MCF 10A (cell line): Measurements from ENCODE around the gene FGGY. TPM values are rescaled to one million over a fixed set of nuclear protein-coding genes. Genes with fewer than 3 reads are reported as not detected.

Experiments used
- BruUV-seq: library from RNA; stranded (reverse); fragments of 400-500 nt; replicated peaks from 2 replicates; lab custom pipeline; 2021; lab: Mats Ljungman, UMichigan
- CTCF ChIA-PET: fragments of 300-600 bp; sonication (Branson Sonifier 250); formaldehyde crosslinking; extraction: SDS; loops from one replicate; lab custom pipeline; 2021; ENCODE audit warnings: antibody characterized with exemption, inconsistent platforms; lab: Yijun Ruan, JAX
- POLR2A ChIA-PET: fragments of 300-600, 350-650 bp; sonication (Branson Sonifier 250); formaldehyde crosslinking; extraction: SDS; loops from one replicate; lab custom pipeline; 2020; ENCODE audit warnings: antibody characterized with exemption, inconsistent platforms; lab: Yijun Ruan, JAX
- DNase-seq: peaks from one replicate; pipeline ENCODE4 v3.0.0-alpha.2; 2018; ENCODE audit not compliant: unreplicated experiment
- H3K27ac Mint-ChIP-seq: one replicate; pipeline ENCODE4 v1.8.0; 2022; ENCODE audit warnings: mild to moderate bottlenecking, low read depth, mixed read lengths; ENCODE audit not compliant: unreplicated experiment
- H3K27me3 Mint-ChIP-seq: one replicate; pipeline ENCODE4 v1.8.0; 2022; ENCODE audit warnings: mixed read lengths; ENCODE audit not compliant: insufficient read depth, unreplicated experiment
- H3K36me3 Mint-ChIP-seq: one replicate; pipeline ENCODE4 v1.8.0; 2022; ENCODE audit warnings: mild to moderate bottlenecking, moderate library complexity, mixed read lengths; ENCODE audit not compliant: insufficient read depth, unreplicated experiment
- H3K4me1 Mint-ChIP-seq: one replicate; pipeline ENCODE4 v1.8.0; 2022; ENCODE audit warnings: mixed read lengths; ENCODE audit not compliant: insufficient read depth, unreplicated experiment
- H3K4me3 Mint-ChIP-seq: one replicate; pipeline ENCODE4 v1.8.0; 2022; ENCODE audit warnings: mild to moderate bottlenecking, moderate library complexity, mixed read lengths; ENCODE audit not compliant: unreplicated experiment
- H3K9me3 Mint-ChIP-seq: one replicate; pipeline ENCODE4 v1.8.0; 2022; ENCODE audit warnings: mixed read lengths; ENCODE audit not compliant: unreplicated experiment
- CTCF ChIP-seq: fragments of 200-600 bp; IDR thresholded peaks from one replicate; pipeline ENCODE4 v1.8.0; 2022; ENCODE audit warnings: antibody characterized with exemption, mild to moderate bottlenecking; ENCODE audit not compliant: unreplicated experiment
- intact Hi-C: fragments of 100-400 bp; cut with micrococcal nuclease; formaldehyde crosslinking; loops from 2 replicates; pipeline ENCODE4 v1.14.1; 2022
- total RNA-seq: library from RNA; stranded (reverse); gene quantifications from 2 replicates; pipeline ENCODE4 v1.2.3, GENCODE V29; 2022

The FGGY gene
- total RNA-seq, 1 experiment from 2014 or later: 10.6 TPM

GRCh38 chr1:59703918-59704378 lies 407.1 kb downstream of the FGGY start:
- no peak overlapping the region for H3K4me3 Mint-ChIP-seq
- ChIA-PET POLR2A (interaction anchor here (1.1 to 6.4 kb wide), 2 partner anchors 47 to 921 kb away, joined by 4 to 42 read pairs; partner anchors contain the start of gene JUN), CTCF (interaction anchor here (0.6 to 3.6 kb wide), 6 partner anchors 14 to 948 kb away, joined by 3 to 21 read pairs (median 4); no protein-coding TSS in a partner anchor)
- no peak for DNase-seq
- no peaks in the 10 kb centered on the region for H3K36me3 Mint-ChIP-seq
- no peaks in the 10 kb centered on the region for H3K9me3 Mint-ChIP-seq
- BruUV-seq: no TSS peak
- peaks cover 52% of the 10 kb centered on the region for H3K4me1 Mint-ChIP-seq
- intact Hi-C loops: no loop called here
- no peak for TF ChIP-seq CTCF
- H3K27ac Mint-ChIP-seq: peak overlapping the region; percentile 71
- H3K27me3 Mint-ChIP-seq: no peaks in the 10 kb centered on the region

- POLR2A ChIA-PET: interaction anchor here (0.6 to 6.4 kb wide), 4 partner anchors 31 to 924 kb away, joined by 3 to 42 read pairs (median 6); no protein-coding TSS in a partner anchor
- no peaks in the 10 kb centered on the region for H3K27me3 Mint-ChIP-seq
- CTCF ChIA-PET: interaction anchor here (0.6 to 3.6 kb wide), 7 partner anchors 13 to 339 kb away, joined by 3 to 21 read pairs (median 4); no protein-coding TSS in a partner anchor
- H3K4me3 Mint-ChIP-seq: no peak overlapping the region
- peaks cover 46% of the 10 kb centered on the region for H3K4me1 Mint-ChIP-seq
- H3K36me3 Mint-ChIP-seq: no peaks in the 10 kb centered on the region
- DNase-seq: no peak
- H3K9me3 Mint-ChIP-seq: no peaks in the 10 kb centered on the region
- intact Hi-C loops: no loop called here
- TF ChIP-seq CTCF: no peak
- no peak overlapping the region for H3K27ac Mint-ChIP-seq
- BruUV-seq: no TSS peak
Measured at GRCh38 chr1:59704716-59705115, 407.8 kb downstream of the FGGY start.

- peak; percentile 77 for DNase-seq
- no peaks in the 10 kb centered on the region for H3K9me3 Mint-ChIP-seq
- H3K27ac Mint-ChIP-seq: peak overlapping the region; percentile 33
- intact Hi-C loops: loop anchor here (2.0 kb wide), 1 partner anchor 53 kb away; no protein-coding TSS in a partner anchor
- no peak for TF ChIP-seq CTCF
- H3K27me3 Mint-ChIP-seq: no peaks in the 10 kb centered on the region
- ChIA-PET POLR2A (interaction anchor here (0.6 to 6.4 kb wide), 11 partner anchors 11 to 925 kb away, joined by 3 to 42 read pairs (median 3); partner anchors contain the start of gene JUN), CTCF (interaction anchor here (0.5 to 4.3 kb wide), 15 partner anchors 12 to 965 kb away, joined by 3 to 18 read pairs (median 3); no protein-coding TSS in a partner anchor)
- H3K36me3 Mint-ChIP-seq: no peaks in the 10 kb centered on the region
- H3K4me1 Mint-ChIP-seq: peaks cover 46% of the 10 kb centered on the region
- no TSS peak for BruUV-seq
- H3K4me3 Mint-ChIP-seq: no peak overlapping the region
Measured at GRCh38 chr1:59705466-59706302, 408.8 kb downstream of the FGGY start.

GRCh38 chr1:59706303-59706599 lies 409.4 kb downstream of the FGGY start:
- ChIA-PET POLR2A (interaction anchor here (0.9 to 6.4 kb wide), 8 partner anchors 10 to 110 kb away, joined by 3 to 42 read pairs (median 5); no protein-coding TSS in a partner anchor), CTCF (interaction anchor here (0.8 to 4.3 kb wide), 8 partner anchors 11 to 933 kb away, joined by 3 to 18 read pairs (median 5); no protein-coding TSS in a partner anchor)
- peak overlapping the region; percentile 33 for H3K27ac Mint-ChIP-seq
- no peaks in the 10 kb centered on the region for H3K9me3 Mint-ChIP-seq
- peaks cover 46% of the 10 kb centered on the region for H3K4me1 Mint-ChIP-seq
- no peak overlapping the region for H3K4me3 Mint-ChIP-seq
- BruUV-seq: no TSS peak
- DNase-seq: no peak
- TF ChIP-seq CTCF: no peak
- no peaks in the 10 kb centered on the region for H3K36me3 Mint-ChIP-seq
- H3K27me3 Mint-ChIP-seq: no peaks in the 10 kb centered on the region
- intact Hi-C loops: loop anchor here (2.0 kb wide), 1 partner anchor 53 kb away; no protein-coding TSS in a partner anchor
